ENCODE results near the gene PERCC1.

DNA sequence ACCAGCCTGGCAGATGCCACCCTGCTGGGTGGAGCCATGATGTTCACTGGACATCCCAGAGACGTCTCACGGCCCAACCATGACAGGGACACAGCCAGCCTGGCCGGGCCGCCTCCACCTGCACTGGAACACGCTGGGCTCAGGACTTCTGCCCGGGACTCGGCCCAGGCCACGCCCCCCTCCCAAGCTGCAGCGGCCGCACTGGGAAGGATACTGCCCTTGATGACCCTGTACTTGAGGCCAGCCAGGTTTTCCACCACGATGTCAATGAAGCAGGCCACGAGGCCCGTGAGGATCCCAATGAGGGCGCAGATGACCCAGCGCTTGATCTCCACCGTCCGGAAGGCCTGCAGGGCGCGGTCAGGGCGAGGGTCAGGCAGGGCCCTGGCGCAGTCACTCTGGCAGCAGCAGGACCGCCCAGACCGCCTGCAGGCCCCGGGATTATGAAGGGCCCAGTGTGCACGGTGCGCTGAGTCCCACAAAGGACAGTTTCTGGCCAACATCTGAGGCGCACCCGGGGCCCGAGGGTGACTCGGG is 29.8 kb downstream of the PERCC1 start:
- TF ChIP-seq CTCF (IDR thresholded peaks at IDR 0.05) (no peak), ZFX (IDR thresholded peaks at IDR 0.05; ENCODE audit: borderline replicate concordance) (no peak)

Measured in 22Rv1 (cell line).